Inflammatory macrophage treated with lipopolysaccharide for 4 hours (primary cell): ENCODE measurements around the gene ZNHIT6.

Experiments
- DNase-seq: peaks from one replicate; pipeline ENCODE4 v3.0.0-alpha.2; 2020

ZNHIT6 gene

GRCh38 chr1:85616364-85616705 lies 91.9 kb downstream of the ZNHIT6 start:
- no peak for DNase-seq

DNA sequence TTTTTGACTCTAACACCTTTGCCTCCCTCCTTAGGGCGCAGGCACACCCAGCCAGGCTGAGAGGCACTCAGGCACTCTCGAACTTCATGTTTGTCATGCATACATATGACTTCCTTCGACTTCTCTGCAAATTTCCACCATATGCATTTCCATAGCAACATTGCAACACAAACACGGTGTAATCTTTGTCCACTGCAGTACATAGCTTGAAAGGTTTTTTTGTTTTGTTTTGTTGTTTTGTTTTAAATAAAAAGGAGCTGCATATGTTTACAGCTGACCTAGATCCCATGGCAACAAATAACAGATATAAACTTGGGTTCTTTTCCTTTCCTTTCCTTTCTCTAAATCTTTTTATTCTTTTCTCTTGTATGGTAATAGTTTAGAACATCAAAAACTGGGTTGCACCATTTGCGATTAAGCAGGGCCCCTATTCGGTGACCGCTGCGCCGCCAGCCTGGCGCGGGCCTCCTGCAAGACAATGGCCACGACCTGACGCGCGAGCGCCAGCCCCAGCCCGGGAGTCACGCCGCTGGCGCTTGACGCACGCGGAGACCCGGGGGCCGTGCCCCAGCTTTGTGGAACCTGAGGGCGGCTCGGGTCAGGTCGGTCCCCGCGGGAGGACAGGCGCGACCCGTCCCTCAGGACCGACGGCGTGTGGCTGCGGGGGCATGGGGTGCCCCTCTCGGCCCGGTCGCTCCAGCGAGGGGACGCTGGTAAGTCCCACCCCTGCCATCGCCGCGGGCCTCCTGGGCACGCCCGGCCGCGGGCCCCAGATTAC lies 92.5 kb downstream of the ZNHIT6 start:
- DNase-seq, result no peak

DNA sequence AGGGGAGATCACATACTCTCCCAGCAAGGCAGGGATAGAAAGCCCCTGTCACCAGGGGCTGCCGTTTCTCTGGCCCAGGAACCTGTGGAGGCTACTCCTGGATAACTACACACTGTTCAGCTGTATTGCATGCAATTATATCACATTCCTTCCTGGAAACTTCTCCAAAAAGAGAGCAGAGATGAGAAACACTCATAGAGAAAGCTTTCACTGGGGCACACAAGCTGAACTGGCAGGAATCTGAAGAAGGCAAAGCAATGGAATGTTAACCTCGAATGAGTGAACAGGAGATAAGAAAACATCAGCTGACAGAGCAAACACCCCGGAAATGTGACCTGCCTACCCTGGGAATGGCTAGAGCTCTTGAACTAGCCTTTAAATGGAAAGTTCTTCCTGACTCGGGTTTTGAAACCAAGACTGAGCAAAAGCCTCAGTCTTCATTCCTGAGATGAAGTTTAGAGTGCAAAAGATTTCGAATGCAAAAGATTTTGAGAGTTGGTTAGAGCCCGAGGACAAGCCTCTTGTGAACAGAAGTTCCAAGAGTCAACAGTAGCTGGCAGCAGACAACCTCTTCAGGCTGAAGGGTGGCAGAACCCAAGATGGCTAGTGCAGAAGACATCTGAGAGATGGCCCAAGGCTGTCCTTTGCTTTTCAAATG lies 95.4 kb downstream of the ZNHIT6 start:
- no peak for DNase-seq

DNA sequence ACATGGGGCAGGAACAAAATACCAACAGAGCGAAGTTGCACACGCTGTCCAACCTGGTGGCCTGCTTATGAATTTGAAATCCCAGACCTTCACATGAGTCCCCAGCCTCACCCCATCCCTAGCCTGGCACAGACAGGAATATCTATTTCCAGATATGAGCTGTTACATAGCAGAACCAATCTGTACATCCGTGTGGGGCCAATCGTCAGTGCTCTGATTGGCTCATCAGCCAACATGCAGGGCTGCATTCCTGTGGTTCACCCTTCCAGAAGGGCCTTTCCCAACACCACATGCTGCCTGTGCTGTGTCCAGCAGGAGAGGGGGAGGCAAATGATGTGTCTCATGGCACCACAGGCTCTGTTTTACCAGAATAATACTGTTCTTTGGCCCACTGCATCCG lies 96.4 kb downstream of the ZNHIT6 start:
- DNase-seq, result no peak

DNA sequence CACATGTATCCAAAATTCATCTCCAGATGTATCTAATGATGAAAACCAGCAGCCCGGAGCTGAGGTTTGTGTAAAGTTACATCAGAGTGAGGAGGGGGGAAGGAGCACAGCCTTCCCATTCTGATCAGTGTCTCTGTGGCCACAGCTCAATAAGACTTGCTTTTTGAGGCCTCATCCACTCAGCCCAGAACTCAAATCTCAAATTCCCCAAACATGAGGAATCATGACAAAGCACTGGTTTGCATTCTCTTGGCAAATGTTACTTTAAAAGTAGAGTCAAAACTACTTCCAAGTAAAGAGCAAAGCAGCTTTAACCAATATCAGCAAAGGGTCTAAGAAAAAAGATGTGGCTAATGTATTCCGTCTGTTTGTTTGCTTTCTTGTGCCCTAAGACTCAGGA lies 96.8 kb downstream of the ZNHIT6 start:
- no peak for DNase-seq

- no peak for DNase-seq
Measured at GRCh38 chr1:85609976-85610375, 98.3 kb downstream of the ZNHIT6 start.

DNA sequence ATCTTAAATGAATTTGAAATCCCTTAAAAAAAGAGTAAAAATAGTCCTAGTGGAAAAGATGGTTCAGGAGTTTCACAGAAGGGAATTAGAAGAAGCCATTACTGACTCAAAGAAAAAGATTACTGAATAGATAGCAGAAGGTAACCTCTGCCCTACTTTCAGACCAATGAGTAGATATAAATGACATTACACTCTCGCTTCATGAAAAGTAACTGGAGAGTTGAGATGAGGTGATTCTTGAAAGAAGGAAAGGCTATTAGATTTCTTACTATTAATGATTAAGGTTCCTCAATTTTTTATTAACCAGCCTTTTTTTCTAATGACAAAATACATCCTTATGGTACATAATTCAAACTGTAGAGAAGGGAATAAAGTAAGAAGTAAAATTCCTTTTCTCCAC lies 99.4 kb downstream of the ZNHIT6 start:
- DNase-seq, result no peak

- no peak for DNase-seq
Measured at GRCh38 chr1:85607921-85608265, 100.3 kb downstream of the ZNHIT6 start.

GRCh38 chr1:85607126-85607920 lies 100.9 kb downstream of the ZNHIT6 start:
- no peak for DNase-seq

GRCh38 chr1:85606414-85606800 lies 101.8 kb downstream of the ZNHIT6 start:
- no peak for DNase-seq

GRCh38 chr1:85605484-85606413 lies 102.5 kb downstream of the ZNHIT6 start:
- no peak for DNase-seq

GRCh38 chr1:85604298-85604997 lies 103.8 kb downstream of the ZNHIT6 start:
- no peak for DNase-seq

DNA sequence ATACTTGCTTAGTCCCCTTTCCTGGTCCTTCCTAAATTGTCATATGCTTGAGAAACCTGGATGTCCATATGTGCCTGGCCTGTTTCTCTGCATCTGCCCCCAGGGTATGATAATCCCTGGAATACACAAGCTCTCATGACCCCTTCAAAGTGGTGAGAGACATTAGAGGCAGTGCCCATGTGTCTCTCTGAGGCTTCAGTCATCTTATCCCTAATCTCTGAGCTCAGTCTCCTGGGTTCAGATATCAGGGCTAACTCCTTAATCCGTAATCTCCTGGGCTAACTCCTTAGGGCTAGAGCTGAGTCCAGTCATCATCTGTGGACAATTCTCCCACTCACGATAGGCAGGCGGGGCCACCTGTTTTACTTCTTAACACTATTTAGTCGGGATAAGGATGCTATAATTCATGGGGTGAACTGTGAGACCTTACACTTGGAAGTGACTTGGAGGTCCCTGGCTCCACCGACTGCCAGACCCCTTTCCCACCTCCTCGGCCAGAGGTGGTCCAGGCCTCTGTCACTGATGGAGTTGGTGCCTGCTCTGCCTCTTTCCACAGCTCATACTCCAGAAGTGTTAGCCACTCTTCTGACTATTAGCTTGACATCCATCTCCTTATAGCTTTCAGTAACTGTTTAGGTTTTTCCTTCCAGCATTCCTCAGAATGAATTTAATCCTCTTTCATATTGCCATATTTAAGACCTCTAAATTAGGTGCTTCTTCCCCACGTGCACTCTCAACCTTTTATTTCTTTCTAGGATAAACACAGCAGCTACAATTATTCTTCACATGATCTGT lies 105.0 kb downstream of the ZNHIT6 start:
- no peak for DNase-seq

DNA sequence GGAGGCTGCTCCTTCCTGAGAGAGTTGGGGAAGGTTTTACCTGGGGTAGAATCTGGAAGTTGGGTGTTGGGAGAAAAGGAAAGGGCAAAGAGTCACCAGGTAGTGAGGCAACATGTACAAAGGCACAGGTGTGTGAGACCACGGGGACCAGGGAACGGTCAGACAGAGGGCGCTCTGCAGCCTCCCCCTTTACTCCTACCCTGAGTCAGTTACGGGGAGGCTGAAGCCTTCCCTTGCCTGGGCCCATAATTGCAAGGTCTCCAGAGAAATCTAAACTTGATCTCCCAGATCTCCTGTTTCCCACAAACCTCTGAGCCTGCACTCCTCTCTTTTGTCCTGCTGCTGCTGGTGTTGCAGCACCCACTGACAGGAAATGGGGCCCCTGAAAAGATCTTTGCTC lies 105.7 kb downstream of the ZNHIT6 start:
- no peak for DNase-seq

DNA sequence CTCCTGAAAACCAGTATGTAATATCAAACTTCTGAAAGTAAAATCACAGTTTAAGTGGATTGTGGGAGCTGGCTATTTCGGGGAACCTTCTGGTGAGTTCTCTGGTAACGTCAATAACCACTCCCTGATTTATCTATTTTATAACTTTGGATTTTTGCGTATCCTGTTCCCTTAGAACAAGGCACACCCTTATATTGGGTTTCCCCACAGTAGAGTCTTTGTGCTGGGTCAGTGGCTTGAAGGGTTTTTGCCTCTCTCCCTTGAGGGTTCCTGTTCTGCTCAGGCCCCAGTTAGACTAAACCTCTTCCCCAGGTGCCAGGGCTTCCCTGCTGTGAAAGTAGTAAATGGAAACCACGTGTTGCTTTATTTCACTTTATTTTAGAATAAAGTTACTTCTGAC lies 106.3 kb downstream of the ZNHIT6 start:
- DNase-seq, result no peak

DNA sequence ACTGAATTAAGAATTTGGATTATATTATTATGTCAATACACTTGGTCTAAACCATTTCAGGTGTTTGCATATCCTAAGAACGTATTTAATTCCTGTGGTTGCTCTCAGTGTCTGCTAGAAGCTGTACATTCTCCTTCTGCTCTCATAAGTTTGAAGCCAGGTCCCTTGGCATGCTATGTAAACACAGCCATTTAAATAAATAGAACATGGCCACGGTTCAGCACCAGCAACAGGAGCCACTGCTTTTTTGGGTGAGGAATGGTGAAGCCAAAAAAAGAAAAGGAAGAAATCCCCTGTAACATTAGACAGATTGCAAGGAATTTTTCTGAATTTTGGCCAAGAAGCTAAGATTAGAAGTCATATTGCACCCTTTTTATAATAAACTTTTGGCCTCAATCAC lies 108.6 kb downstream of the ZNHIT6 start:
- no peak for DNase-seq
